GM12878 (cell line): Measurements from ENCODE around the gene CFAP126.

Source experiments
- BHLHE40 ChIP-seq, 2 experiments: fragments of 450-650 bp in 1 of 2; IDR thresholded peaks; 2 replicates each; pipeline ENCODE4 v1.6.1; 2011 to 2017; ENCODE audit warnings: low read depth in 2 of 2, borderline replicate concordance in 1 of 2, improper control_type of control experiment in 1 of 2, low read length in 1 of 2, mild to moderate bottlenecking in 1 of 2
- BRCA1 ChIP-seq: IDR thresholded peaks from 2 replicates; pipeline ENCODE4 v1.6.1; 2011; ENCODE audit warnings: low read depth, low read length, improper control_type of control experiment
- PML ChIP-seq: IDR thresholded peaks from 2 replicates; pipeline ENCODE4 v1.6.1; 2012; ENCODE audit warnings: low read length, inconsistent platforms
- POLR2AphosphoS5 ChIP-seq: IDR thresholded peaks from 2 replicates; pipeline ENCODE4 v1.6.1; 2011; ENCODE audit warnings: mild to moderate bottlenecking, low read length, inconsistent platforms
- SRF ChIP-seq, 2 experiments: IDR thresholded peaks; 2 replicates each; pipeline ENCODE4 v1.6.1; 2011; ENCODE audit warnings: low read depth in 2 of 2, low read length in 2 of 2, mild to moderate bottlenecking in 1 of 2, moderate library complexity in 1 of 2
- ZNF217 ChIP-seq: fragments of 450-650 bp; IDR thresholded peaks from 2 replicates; pipeline ENCODE4 v1.6.1; 2017; ENCODE audit warnings: antibody characterized with exemption, mild to moderate bottlenecking
- TF ChIP-seq, protein P1 (sequence below), 3 experiments: IDR thresholded peaks in 2 of 3; conservative IDR thresholded peaks in 1 of 3; 2 replicates each; pipeline ENCODE4 v1.5.1; 2011; ENCODE audit warnings: low read depth in 3 of 3, low read length in 3 of 3, mild to moderate bottlenecking in 3 of 3, control low read depth in 2 of 3, moderate library complexity in 2 of 3, inconsistent platforms in 1 of 3, mixed read lengths in 1 of 3; ENCODE audit not compliant: control insufficient read depth in 2 of 3, insufficient read depth in 1 of 3; ENCODE audit errors: extremely low read depth in 1 of 3
- TF ChIP-seq, protein P2 (sequence below): fragments of 450-650 bp; IDR thresholded peaks from 2 replicates; pipeline ENCODE4 v1.6.1; 2017; ENCODE audit warnings: mild to moderate bottlenecking
- TF ChIP-seq, protein P3 (sequence below): IDR thresholded peaks from 2 replicates; pipeline ENCODE4 v1.6.1; 2012; ENCODE audit warnings: low read length, inconsistent platforms

DNA sequence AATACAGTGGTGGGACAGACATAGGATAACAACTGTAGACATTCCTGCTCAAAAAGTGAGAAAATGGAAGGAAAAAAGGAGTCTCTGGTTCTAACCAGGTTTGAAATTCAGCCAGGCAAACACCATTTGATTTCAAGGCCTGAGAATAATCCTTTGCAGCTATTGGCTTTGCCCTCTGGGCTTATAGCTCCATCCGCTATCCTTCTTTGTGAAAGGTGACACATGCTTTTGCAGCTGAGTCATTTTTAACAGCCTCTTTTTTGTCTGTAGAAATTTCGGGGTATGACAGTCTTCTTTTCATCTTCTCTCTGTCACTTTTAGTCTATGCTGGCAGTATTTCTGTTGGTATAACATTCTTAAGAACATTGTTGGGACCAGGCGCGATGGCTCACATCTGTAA is 37.3 kb downstream of the CFAP126 start:
- TF ChIP-seq PML, result no peak
- TF ChIP-seq, protein P1, sequence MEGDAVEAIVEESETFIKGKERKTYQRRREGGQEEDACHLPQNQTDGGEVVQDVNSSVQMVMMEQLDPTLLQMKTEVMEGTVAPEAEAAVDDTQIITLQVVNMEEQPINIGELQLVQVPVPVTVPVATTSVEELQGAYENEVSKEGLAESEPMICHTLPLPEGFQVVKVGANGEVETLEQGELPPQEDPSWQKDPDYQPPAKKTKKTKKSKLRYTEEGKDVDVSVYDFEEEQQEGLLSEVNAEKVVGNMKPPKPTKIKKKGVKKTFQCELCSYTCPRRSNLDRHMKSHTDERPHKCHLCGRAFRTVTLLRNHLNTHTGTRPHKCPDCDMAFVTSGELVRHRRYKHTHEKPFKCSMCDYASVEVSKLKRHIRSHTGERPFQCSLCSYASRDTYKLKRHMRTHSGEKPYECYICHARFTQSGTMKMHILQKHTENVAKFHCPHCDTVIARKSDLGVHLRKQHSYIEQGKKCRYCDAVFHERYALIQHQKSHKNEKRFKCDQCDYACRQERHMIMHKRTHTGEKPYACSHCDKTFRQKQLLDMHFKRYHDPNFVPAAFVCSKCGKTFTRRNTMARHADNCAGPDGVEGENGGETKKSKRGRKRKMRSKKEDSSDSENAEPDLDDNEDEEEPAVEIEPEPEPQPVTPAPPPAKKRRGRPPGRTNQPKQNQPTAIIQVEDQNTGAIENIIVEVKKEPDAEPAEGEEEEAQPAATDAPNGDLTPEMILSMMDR (IDR thresholded peaks at IDR 0.05 in 2 of 3, conservative IDR thresholded peaks at IDR 0.05 in 1 of 3; ENCODE audit: control insufficient read depth in 2 of 3, extremely low read depth in 1 of 3, insufficient read depth in 1 of 3, low read depth in 3 of 3, low read length in 3 of 3), result no peak
- TF ChIP-seq, protein P2, sequence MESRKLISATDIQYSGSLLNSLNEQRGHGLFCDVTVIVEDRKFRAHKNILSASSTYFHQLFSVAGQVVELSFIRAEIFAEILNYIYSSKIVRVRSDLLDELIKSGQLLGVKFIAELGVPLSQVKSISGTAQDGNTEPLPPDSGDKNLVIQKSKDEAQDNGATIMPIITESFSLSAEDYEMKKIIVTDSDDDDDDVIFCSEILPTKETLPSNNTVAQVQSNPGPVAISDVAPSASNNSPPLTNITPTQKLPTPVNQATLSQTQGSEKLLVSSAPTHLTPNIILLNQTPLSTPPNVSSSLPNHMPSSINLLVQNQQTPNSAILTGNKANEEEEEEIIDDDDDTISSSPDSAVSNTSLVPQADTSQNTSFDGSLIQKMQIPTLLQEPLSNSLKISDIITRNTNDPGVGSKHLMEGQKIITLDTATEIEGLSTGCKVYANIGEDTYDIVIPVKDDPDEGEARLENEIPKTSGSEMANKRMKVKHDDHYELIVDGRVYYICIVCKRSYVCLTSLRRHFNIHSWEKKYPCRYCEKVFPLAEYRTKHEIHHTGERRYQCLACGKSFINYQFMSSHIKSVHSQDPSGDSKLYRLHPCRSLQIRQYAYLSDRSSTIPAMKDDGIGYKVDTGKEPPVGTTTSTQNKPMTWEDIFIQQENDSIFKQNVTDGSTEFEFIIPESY, result no peak
- no peak for TF ChIP-seq BHLHE40 (IDR thresholded peaks at IDR 0.05; ENCODE audit: borderline replicate concordance in 1 of 2, low read depth in 2 of 2, low read length in 1 of 2)
- TF ChIP-seq POLR2AphosphoS5, result no peak
- no peak for TF ChIP-seq SRF (IDR thresholded peaks at IDR 0.05; ENCODE audit: low read depth in 2 of 2, low read length in 2 of 2)
- TF ChIP-seq ZNF217, result no peak
- TF ChIP-seq, protein P3, sequence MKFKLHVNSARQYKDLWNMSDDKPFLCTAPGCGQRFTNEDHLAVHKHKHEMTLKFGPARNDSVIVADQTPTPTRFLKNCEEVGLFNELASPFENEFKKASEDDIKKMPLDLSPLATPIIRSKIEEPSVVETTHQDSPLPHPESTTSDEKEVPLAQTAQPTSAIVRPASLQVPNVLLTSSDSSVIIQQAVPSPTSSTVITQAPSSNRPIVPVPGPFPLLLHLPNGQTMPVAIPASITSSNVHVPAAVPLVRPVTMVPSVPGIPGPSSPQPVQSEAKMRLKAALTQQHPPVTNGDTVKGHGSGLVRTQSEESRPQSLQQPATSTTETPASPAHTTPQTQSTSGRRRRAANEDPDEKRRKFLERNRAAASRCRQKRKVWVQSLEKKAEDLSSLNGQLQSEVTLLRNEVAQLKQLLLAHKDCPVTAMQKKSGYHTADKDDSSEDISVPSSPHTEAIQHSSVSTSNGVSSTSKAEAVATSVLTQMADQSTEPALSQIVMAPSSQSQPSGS, result no peak
- no peak for TF ChIP-seq BRCA1
